GM19099 (cell line): Measurements from ENCODE around the gene FAM170B.

Experiments used
- POLR2A ChIP-seq: IDR thresholded peaks from 3 replicates; pipeline ENCODE4 v1.6.1; 2011; ENCODE audit warnings: low read depth; ENCODE audit not compliant: insufficient read length; ENCODE audit errors: extremely low read depth

Gene FAM170B

GRCh38 chr10:49144058-49144720 is 10.4 kb upstream of the FAM170B start:
- no peak for TF ChIP-seq POLR2A

GRCh38 chr10:49143249-49143648 is 9.4 kb upstream of the FAM170B start:
- no peak for TF ChIP-seq POLR2A

- no peak for TF ChIP-seq POLR2A
Measured at GRCh38 chr10:49141541-49142332, 7.9 kb upstream of the FAM170B start.

GRCh38 chr10:49140304-49141177 is 6.7 kb upstream of the FAM170B start:
- no peak for TF ChIP-seq POLR2A

GRCh38 chr10:49139846-49140195 is 6.0 kb upstream of the FAM170B start:
- TF ChIP-seq POLR2A, result no peak

- TF ChIP-seq POLR2A, result no peak
Measured at GRCh38 chr10:49139028-49139845, 5.4 kb upstream of the FAM170B start.

- no peak for TF ChIP-seq POLR2A
Measured at GRCh38 chr10:49138361-49138891, 4.6 kb upstream of the FAM170B start.

GRCh38 chr10:49136525-49136924 is 2.7 kb upstream of the FAM170B start:
- TF ChIP-seq POLR2A, result no peak

- TF ChIP-seq POLR2A, result no peak
Measured at GRCh38 chr10:49135575-49136313, 1.9 kb upstream of the FAM170B start.

- TF ChIP-seq POLR2A, result no peak
Measured at GRCh38 chr10:49134327-49134726, 506 bp upstream of the FAM170B start.

- no peak for TF ChIP-seq POLR2A
Measured at GRCh38 chr10:49132362-49132737, 1.5 kb downstream of the FAM170B start.

GRCh38 chr10:49131507-49132361 is 2.1 kb downstream of the FAM170B start:
- TF ChIP-seq POLR2A, result no peak

GRCh38 chr10:49129376-49129775 is 4.4 kb downstream of the FAM170B start:
- TF ChIP-seq POLR2A, result no peak

GRCh38 chr10:49128854-49129253 is 5.0 kb downstream of the FAM170B start:
- no peak for TF ChIP-seq POLR2A
